Spleen (tissue), 7 donors: ENCODE results near the gene CCDC174.

ENCODE experiments used
- POLR2A ChIP-seq, 3 donors: fragments of 450-650 bp; IDR thresholded peaks; one replicate each; pipeline ENCODE4 v1.5.1; 2017; ENCODE audit warnings: antibody characterized with exemption in 3 of 3, mild to moderate bottlenecking in 1 of 3
- POLR2AphosphoS5 ChIP-seq, 3 donors: sonication (generic); formaldehyde crosslinking; IDR thresholded peaks; one replicate each; pipeline ENCODE4 v1.5.1; 2017; ENCODE audit warnings: antibody characterized with exemption in 3 of 3
- TF ChIP-seq, protein P1 (sequence below), 11 experiments: fragments of 200-600 bp in 7 of 11; fragments of 450-650 bp in 4 of 11; sonication (generic) in 4 of 11; IDR thresholded peaks in 8 of 11; conservative IDR thresholded peaks in 3 of 11; 1 replicate in 7 of 11; 2 replicates in 4 of 11; pipeline versions ENCODE4 v1.4.0 to v1.8.0; 2016 to 2021; ENCODE audit warnings: antibody characterized with exemption in 11 of 11, inconsistent platforms in 4 of 11, mild to moderate bottlenecking in 1 of 11
- donor health status: DM: no; HTN: no; CAD: no; lungs with moderate emphysema.
- donor health status: DM: no; HTN: no; CAD: no.
- donor health status: DM: no; HTN: no; CAD: no.

DNA sequence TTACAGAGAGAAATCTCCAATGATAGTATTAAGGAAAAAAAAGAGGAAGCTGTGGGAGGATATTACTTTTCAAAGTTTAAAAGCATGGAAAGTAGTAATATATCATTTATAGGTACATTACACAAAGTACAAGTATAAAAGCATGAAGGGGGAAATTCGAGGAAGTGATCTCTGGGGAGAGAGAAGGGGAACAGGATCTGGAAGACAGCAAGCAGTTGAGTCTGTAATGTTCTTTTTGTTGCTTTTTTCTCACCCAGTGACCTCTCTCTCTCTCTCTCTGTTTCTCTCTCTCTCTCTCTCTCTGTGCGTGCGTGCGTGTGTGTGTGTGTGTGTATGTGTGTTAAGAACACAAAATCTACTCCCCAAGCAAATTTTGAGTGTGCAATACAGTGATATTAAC, 33.6 kb downstream of the CCDC174 start:
- TF ChIP-seq, protein P1, sequence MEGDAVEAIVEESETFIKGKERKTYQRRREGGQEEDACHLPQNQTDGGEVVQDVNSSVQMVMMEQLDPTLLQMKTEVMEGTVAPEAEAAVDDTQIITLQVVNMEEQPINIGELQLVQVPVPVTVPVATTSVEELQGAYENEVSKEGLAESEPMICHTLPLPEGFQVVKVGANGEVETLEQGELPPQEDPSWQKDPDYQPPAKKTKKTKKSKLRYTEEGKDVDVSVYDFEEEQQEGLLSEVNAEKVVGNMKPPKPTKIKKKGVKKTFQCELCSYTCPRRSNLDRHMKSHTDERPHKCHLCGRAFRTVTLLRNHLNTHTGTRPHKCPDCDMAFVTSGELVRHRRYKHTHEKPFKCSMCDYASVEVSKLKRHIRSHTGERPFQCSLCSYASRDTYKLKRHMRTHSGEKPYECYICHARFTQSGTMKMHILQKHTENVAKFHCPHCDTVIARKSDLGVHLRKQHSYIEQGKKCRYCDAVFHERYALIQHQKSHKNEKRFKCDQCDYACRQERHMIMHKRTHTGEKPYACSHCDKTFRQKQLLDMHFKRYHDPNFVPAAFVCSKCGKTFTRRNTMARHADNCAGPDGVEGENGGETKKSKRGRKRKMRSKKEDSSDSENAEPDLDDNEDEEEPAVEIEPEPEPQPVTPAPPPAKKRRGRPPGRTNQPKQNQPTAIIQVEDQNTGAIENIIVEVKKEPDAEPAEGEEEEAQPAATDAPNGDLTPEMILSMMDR (IDR thresholded peaks at IDR 0.05 in 8 of 11, conservative IDR thresholded peaks at IDR 0.05 in 3 of 11) = no peak
- no peak for TF ChIP-seq POLR2AphosphoS5 (IDR thresholded peaks at IDR 0.05)
- no peak for TF ChIP-seq POLR2A (IDR thresholded peaks at IDR 0.05)
